Measurements from ENCODE around the gene MSI2. TPM values are rescaled to one million over a fixed set of nuclear protein-coding genes. Genes with fewer than 3 reads are reported as not detected.

MSI2 gene
- total RNA-seq, 1 experiment from 2014 or later, result 174 TPM

GRCh38 chr17:57481910-57482391 lies 225.6 kb downstream of the MSI2 start:
- Histone ChIP-seq H3K4me1 (peaks cover 11% of the 10 kb centered on the region; the same call in 1 of the 2 replicates), H3K36me3 (ENCODE audit: control insufficient read depth, insufficient read depth, low read length) (no peaks in the 10 kb centered on the region), H3K4me3 (ENCODE audit: low read depth, low read length) (no peak overlapping the region), H3K9me3 (no peaks in the 10 kb centered on the region), H3K27me3 (replicated peaks; ENCODE audit: control insufficient read depth, insufficient read depth, low read length) (no peaks in the 10 kb centered on the region)
- POLR2A ChIA-PET, result no interaction called here
- peaks cover 13% of the 10 kb centered on the region for H3K4me1 Mint-ChIP-seq (ENCODE audit: low read depth, unreplicated experiment)
- BruUV-seq (replicated peaks), result no TSS peak
- no peaks in the 10 kb centered on the region for H3K9me3 Mint-ChIP-seq (ENCODE audit: unreplicated experiment)
- DNase-seq, result no peak
- no peaks in the 10 kb centered on the region for H3K27me3 Mint-ChIP-seq (ENCODE audit: insufficient read depth, unreplicated experiment)
- intact Hi-C loops (cut with micrococcal nuclease; ENCODE audit: unreplicated experiment), result loop anchor here (5.0 kb wide), 1 partner anchor 35 kb away; no protein-coding TSS in a partner anchor
- no peak overlapping the region for H3K27ac Mint-ChIP-seq (ENCODE audit: unreplicated experiment)
- CTCF ChIA-PET, result no interaction called here
- no peak for TF ChIP-seq CTCF (IDR thresholded peaks at IDR 0.05; ENCODE audit: insufficient read depth in 1 of 2, low read depth in 1 of 2, low read length in 1 of 2, severe bottlenecking in 1 of 2, unreplicated experiment in 1 of 2)
- no peak overlapping the region for H3K4me3 Mint-ChIP-seq (ENCODE audit: unreplicated experiment)
- H3K36me3 Mint-ChIP-seq (ENCODE audit: insufficient read depth, unreplicated experiment), result peaks cover 38% of the 10 kb centered on the region

DNA sequence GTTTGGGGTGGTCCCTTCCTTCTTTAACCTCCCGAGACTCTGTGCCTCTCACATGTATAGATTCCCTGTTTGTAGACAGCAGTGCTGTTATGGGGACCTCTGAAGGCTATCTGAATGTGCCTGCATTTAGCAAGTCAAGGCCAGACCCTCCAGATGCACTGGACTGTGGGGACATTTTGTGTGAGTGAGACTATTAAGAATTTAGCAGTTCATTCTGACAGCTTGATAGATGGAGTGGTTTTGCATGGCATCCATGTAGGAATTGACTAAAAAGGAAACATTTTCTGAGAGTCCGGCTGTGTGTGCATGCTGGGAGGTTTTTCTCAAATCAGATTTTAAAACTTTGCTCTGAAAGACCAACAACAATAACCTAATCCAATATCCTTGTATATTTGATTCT lies 226.3 kb downstream of the MSI2 start:
- Mint-ChIP-seq H3K27ac (ENCODE audit: unreplicated experiment) (no peak overlapping the region), H3K27me3 (ENCODE audit: insufficient read depth, unreplicated experiment) (no peaks in the 10 kb centered on the region), H3K4me1 (ENCODE audit: low read depth, unreplicated experiment) (peaks cover 13% of the 10 kb centered on the region), H3K36me3 (ENCODE audit: insufficient read depth, unreplicated experiment) (peaks cover 40% of the 10 kb centered on the region), H3K4me3 (ENCODE audit: unreplicated experiment) (no peak overlapping the region), H3K9me3 (ENCODE audit: unreplicated experiment) (no peaks in the 10 kb centered on the region)
- no TSS peak for BruUV-seq (replicated peaks)
- DNase-seq, result no peak
- Histone ChIP-seq H3K4me3 (ENCODE audit: low read depth, low read length) (no peak overlapping the region), H3K9me3 (no peaks in the 10 kb centered on the region), H3K27me3 (replicated peaks; ENCODE audit: control insufficient read depth, insufficient read depth, low read length) (no peaks in the 10 kb centered on the region), H3K4me1 (peaks cover 11% of the 10 kb centered on the region; the same call in 1 of the 2 replicates), H3K36me3 (ENCODE audit: control insufficient read depth, insufficient read depth, low read length) (no peaks in the 10 kb centered on the region)
- CTCF ChIA-PET, result no interaction called here
- POLR2A ChIA-PET, result no interaction called here
- no peak for TF ChIP-seq CTCF (IDR thresholded peaks at IDR 0.05; ENCODE audit: insufficient read depth in 1 of 2, low read depth in 1 of 2, low read length in 1 of 2, severe bottlenecking in 1 of 2, unreplicated experiment in 1 of 2)
- intact Hi-C loops (cut with micrococcal nuclease; ENCODE audit: unreplicated experiment), result loop anchor here (5.0 kb wide), 1 partner anchor 35 kb away; no protein-coding TSS in a partner anchor

DNA sequence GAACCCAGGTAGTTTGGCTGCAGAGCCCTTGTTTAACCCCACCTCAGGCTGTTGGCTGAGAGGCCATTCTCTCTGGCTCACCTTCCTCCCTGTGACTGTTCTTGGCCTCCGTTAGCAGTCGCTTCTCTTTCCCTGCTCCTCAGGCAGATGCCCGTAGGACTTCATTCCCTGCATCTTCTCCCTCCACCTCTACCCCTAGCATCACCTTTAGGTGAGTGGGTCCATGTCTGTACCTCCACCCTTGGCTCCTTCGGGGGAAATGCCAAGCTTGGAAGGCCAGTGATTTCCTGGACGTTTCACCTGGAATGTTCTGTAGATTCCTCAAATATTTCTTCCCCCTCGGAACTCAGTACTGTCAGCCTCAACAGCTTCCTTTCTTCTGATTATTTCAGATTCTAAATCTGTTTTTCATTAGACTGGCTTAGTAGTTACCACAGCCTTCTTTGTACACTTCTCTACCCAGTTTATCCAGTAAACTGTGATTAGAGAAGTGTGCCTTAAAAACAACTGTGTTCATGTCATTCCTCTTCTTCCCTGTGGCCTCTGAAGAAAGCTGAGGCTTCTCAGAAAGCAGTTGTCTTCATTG lies 227.9 kb downstream of the MSI2 start:
- Mint-ChIP-seq H3K36me3 (ENCODE audit: insufficient read depth, unreplicated experiment) (peaks cover 37% of the 10 kb centered on the region), H3K4me1 (ENCODE audit: low read depth, unreplicated experiment) (peaks cover 13% of the 10 kb centered on the region)
- CTCF ChIA-PET, result no interaction called here

More for the DNA sequence above, 227.9 kb downstream of the MSI2 start:
- H3K4me3 ChIP-seq (ENCODE audit: low read depth, low read length), result no peak overlapping the region
- H3K36me3 ChIP-seq (ENCODE audit: control insufficient read depth, insufficient read depth, low read length), result no peaks in the 10 kb centered on the region
- no peaks in the 10 kb centered on the region for H3K9me3 Mint-ChIP-seq (ENCODE audit: unreplicated experiment)
- H3K4me3 Mint-ChIP-seq (ENCODE audit: unreplicated experiment), result no peak overlapping the region
- no peaks in the 10 kb centered on the region for H3K9me3 ChIP-seq
- H3K27me3 Mint-ChIP-seq (ENCODE audit: insufficient read depth, unreplicated experiment), result no peaks in the 10 kb centered on the region
- peak overlapping the region; percentile 5 for H3K27ac Mint-ChIP-seq (ENCODE audit: unreplicated experiment)
- no TSS peak for BruUV-seq (replicated peaks)
- peaks cover 11% of the 10 kb centered on the region; the same call in 1 of the 2 replicates for H3K4me1 ChIP-seq
- POLR2A ChIA-PET, result no interaction called here
- no peak for TF ChIP-seq CTCF (IDR thresholded peaks at IDR 0.05; ENCODE audit: insufficient read depth in 1 of 2, low read depth in 1 of 2, low read length in 1 of 2, severe bottlenecking in 1 of 2, unreplicated experiment in 1 of 2)
- no peak for DNase-seq
- no peaks in the 10 kb centered on the region for H3K27me3 ChIP-seq (replicated peaks; ENCODE audit: control insufficient read depth, insufficient read depth, low read length)
- intact Hi-C loops (cut with micrococcal nuclease; ENCODE audit: unreplicated experiment), result loop anchor here (5.0 kb wide), 1 partner anchor 33 kb away; no protein-coding TSS in a partner anchor
